Measurements from ENCODE around the gene MOGAT2. TPM values are rescaled to one million over a fixed set of nuclear protein-coding genes. Genes with fewer than 3 reads are reported as not detected.
"Not testable (repeated sequence)": the region's sequence is repeated elsewhere in the genome, so short reads cannot be mapped to it uniquely, and the experiment has no call there.

MOGAT2 gene
- total RNA-seq, 3 donors from 2014 or later (not counting 1 experiment from before 2014, with no cell fraction given): not detected

GRCh38 chr11:75740681-75741080 is 23.0 kb downstream of the MOGAT2 start:
- Histone ChIP-seq H3K9me3 (ENCODE audit: control insufficient read depth, insufficient read depth, low read length) (no peaks in the 10 kb centered on the region), H3K27me3 (ENCODE audit: control insufficient read depth, insufficient read depth, low read length) (peaks cover under 1% of the 10 kb centered on the region), H3K36me3 (ENCODE audit: control insufficient read depth, insufficient read depth, low read length) (no peaks in the 10 kb centered on the region), H3K4me3 (ENCODE audit: low read length) (no peak overlapping the region), H3K27ac (ENCODE audit: low read length) (no peak overlapping the region), H3K4me1 (ENCODE audit: control insufficient read depth, insufficient read depth, low read length) (no peaks in the 10 kb centered on the region)
- no peaks in the 10 kb centered on the region for H3K9me3 Mint-ChIP-seq
- H3K4me3 Mint-ChIP-seq: no peak overlapping the region
- WGBS (ENCODE audit: insufficient coverage): 90% methylated on average over 1 of the region's 1 CpG
- TF ChIP-seq CTCF (IDR thresholded peaks at IDR 0.05): no peak
- DNase-seq (no peak), ATAC-seq (no peak)
- H3K27ac Mint-ChIP-seq: no peak overlapping the region
- no peaks in the 10 kb centered on the region for H3K4me1 Mint-ChIP-seq
- H3K27me3 Mint-ChIP-seq (ENCODE audit: low read depth in 2 of 2): peaks cover 11 to 16% of the 10 kb centered on the region in 2 donors
- intact Hi-C loops (cut with micrococcal nuclease): no loop called here
- H3K36me3 Mint-ChIP-seq: no peaks in the 10 kb centered on the region

GRCh38 chr11:75743159-75743558 is 25.5 kb downstream of the MOGAT2 start:
- WGBS (ENCODE audit: insufficient coverage): 91% methylated on average over 1 of the region's 4 CpGs
- ATAC-seq; intact Hi-C loops (cut with micrococcal nuclease): not testable (repeated sequence)

GRCh38 chr11:75743711-75744563 is 26.3 kb downstream of the MOGAT2 start:
- Histone ChIP-seq H3K4me1 (ENCODE audit: control insufficient read depth, insufficient read depth, low read length) (no peaks in the 10 kb centered on the region), H3K9me3 (ENCODE audit: control insufficient read depth, insufficient read depth, low read length) (no peaks in the 10 kb centered on the region), H3K36me3 (ENCODE audit: control insufficient read depth, insufficient read depth, low read length) (no peaks in the 10 kb centered on the region), H3K27ac (ENCODE audit: low read length) (no peak overlapping the region), H3K4me3 (ENCODE audit: low read length) (no peak overlapping the region), H3K27me3 (ENCODE audit: control insufficient read depth, insufficient read depth, low read length) (peaks cover 3% of the 10 kb centered on the region)
- DNase-seq (no peak), ATAC-seq (no peak)
- no peak overlapping the region for H3K4me3 Mint-ChIP-seq
- 73% methylated on average over 9 of the region's 9 CpGs for WGBS (ENCODE audit: insufficient coverage)
- no peak overlapping the region for H3K27ac Mint-ChIP-seq
- no peak for TF ChIP-seq CTCF (IDR thresholded peaks at IDR 0.05)
- peaks cover 10 to 12% of the 10 kb centered on the region in 2 donors for H3K27me3 Mint-ChIP-seq (ENCODE audit: low read depth in 2 of 2)
- no peaks in the 10 kb centered on the region for H3K36me3 Mint-ChIP-seq
- intact Hi-C loops (cut with micrococcal nuclease): no loop called here
- H3K9me3 Mint-ChIP-seq: no peaks in the 10 kb centered on the region
- no peaks in the 10 kb centered on the region for H3K4me1 Mint-ChIP-seq

More at GRCh38 chr11:75743159-75743558, 25.5 kb downstream of the MOGAT2 start:
- H3K4me3 ChIP-seq (ENCODE audit: low read length); H3K9me3 ChIP-seq (ENCODE audit: control insufficient read depth, insufficient read depth, low read length); H3K9me3 Mint-ChIP-seq; H3K27ac Mint-ChIP-seq; H3K36me3 ChIP-seq (ENCODE audit: control insufficient read depth, insufficient read depth, low read length); H3K27me3 ChIP-seq (ENCODE audit: control insufficient read depth, insufficient read depth, low read length); H3K27ac ChIP-seq (ENCODE audit: low read length); DNase-seq; H3K36me3 Mint-ChIP-seq; H3K4me1 ChIP-seq (ENCODE audit: control insufficient read depth, insufficient read depth, low read length); H3K4me1 Mint-ChIP-seq; H3K4me3 Mint-ChIP-seq: not testable (repeated sequence)
- H3K27me3 Mint-ChIP-seq (ENCODE audit: low read depth in 2 of 2): peaks cover 12 to 14% of the 10 kb centered on the region in 2 donors

GRCh38 chr11:75745807-75746206 is 28.2 kb downstream of the MOGAT2 start:
- Histone ChIP-seq H3K36me3 (ENCODE audit: control insufficient read depth, insufficient read depth, low read length) (no peaks in the 10 kb centered on the region), H3K9me3 (ENCODE audit: control insufficient read depth, insufficient read depth, low read length) (no peaks in the 10 kb centered on the region), H3K27me3 (ENCODE audit: control insufficient read depth, insufficient read depth, low read length) (peaks cover 3% of the 10 kb centered on the region), H3K4me1 (ENCODE audit: control insufficient read depth, insufficient read depth, low read length) (no peaks in the 10 kb centered on the region), H3K4me3 (ENCODE audit: low read length) (no peak overlapping the region), H3K27ac (ENCODE audit: low read length) (no peak overlapping the region)
- H3K36me3 Mint-ChIP-seq: no peaks in the 10 kb centered on the region
- no peak for ATAC-seq
- 88% methylated on average over 5 of the region's 5 CpGs for WGBS (ENCODE audit: insufficient coverage)
- H3K9me3 Mint-ChIP-seq: no peaks in the 10 kb centered on the region
- H3K4me1 Mint-ChIP-seq: no peaks in the 10 kb centered on the region
- no peak overlapping the region for H3K27ac Mint-ChIP-seq
- no peak overlapping the region for H3K4me3 Mint-ChIP-seq
- no peak for TF ChIP-seq CTCF (IDR thresholded peaks at IDR 0.05)
- intact Hi-C loops (cut with micrococcal nuclease): no loop called here
- H3K27me3 Mint-ChIP-seq (ENCODE audit: low read depth in 2 of 2): peaks cover 9 to 12% of the 10 kb centered on the region in 2 donors
- no peak for DNase-seq

- H3K4me1 Mint-ChIP-seq; H3K9me3 Mint-ChIP-seq; H3K36me3 Mint-ChIP-seq; DNase-seq; H3K4me3 ChIP-seq (ENCODE audit: low read length); ATAC-seq; H3K27me3 ChIP-seq (ENCODE audit: control insufficient read depth, insufficient read depth, low read length); intact Hi-C loops (cut with micrococcal nuclease); H3K27ac Mint-ChIP-seq; H3K4me1 ChIP-seq (ENCODE audit: control insufficient read depth, insufficient read depth, low read length); H3K9me3 ChIP-seq (ENCODE audit: control insufficient read depth, insufficient read depth, low read length); H3K4me3 Mint-ChIP-seq; H3K27ac ChIP-seq (ENCODE audit: low read length); H3K36me3 ChIP-seq (ENCODE audit: control insufficient read depth, insufficient read depth, low read length): not testable (repeated sequence)
- H3K27me3 Mint-ChIP-seq (ENCODE audit: low read depth in 2 of 2): peaks cover 9 to 12% of the 10 kb centered on the region in 2 donors
- WGBS (ENCODE audit: insufficient coverage): 100% methylated on average over 3 of the region's 26 CpGs
These were observed 31.2 kb downstream of the MOGAT2 start for GRCh38 chr11:75748729-75749273.

- H3K4me1 Mint-ChIP-seq; H3K9me3 Mint-ChIP-seq; H3K36me3 ChIP-seq (ENCODE audit: control insufficient read depth, insufficient read depth, low read length); H3K27ac ChIP-seq (ENCODE audit: low read length); DNase-seq; H3K36me3 Mint-ChIP-seq; H3K4me1 ChIP-seq (ENCODE audit: control insufficient read depth, insufficient read depth, low read length); H3K9me3 ChIP-seq (ENCODE audit: control insufficient read depth, insufficient read depth, low read length); H3K4me3 Mint-ChIP-seq; H3K4me3 ChIP-seq (ENCODE audit: low read length); H3K27ac Mint-ChIP-seq; intact Hi-C loops (cut with micrococcal nuclease); ATAC-seq; H3K27me3 ChIP-seq (ENCODE audit: control insufficient read depth, insufficient read depth, low read length): not testable (repeated sequence)
- H3K27me3 Mint-ChIP-seq (ENCODE audit: low read depth in 2 of 2): peaks cover 8 to 20% of the 10 kb centered on the region in 2 donors
These were observed 37.3 kb downstream of the MOGAT2 start for GRCh38 chr11:75754933-75755332.
